H9 (cell line): Measurements from ENCODE around the gene ALPG. TPM values are rescaled to one million over a fixed set of nuclear protein-coding genes. Genes with fewer than 3 reads are reported as not detected.

Experiments
- DNase-seq: peaks from one replicate; pipeline ENCODE4 v3.0.0-alpha.2; 2017
- H2AFZ ChIP-seq: one replicate; pipeline ENCODE4 v1.6.1; 2013; ENCODE audit warnings: mild to moderate bottlenecking, low read length, control low read depth, moderate library complexity
- H2AK5ac ChIP-seq: 2 replicates; pipeline ENCODE4 v1.6.1; 2013; ENCODE audit warnings: low read length, control low read depth, mixed read lengths; ENCODE audit not compliant: insufficient read length
- H2BK120ac ChIP-seq: one replicate; pipeline ENCODE4 v1.6.1; 2013; ENCODE audit warnings: low read depth, mild to moderate bottlenecking, low read length, control low read depth, inconsistent platforms; ENCODE audit not compliant: poor library complexity, severe bottlenecking
- H2BK12ac ChIP-seq: 2 replicates; pipeline ENCODE4 v1.6.1; 2013; ENCODE audit warnings: low read length, control low read depth, mixed read lengths, low read depth; ENCODE audit not compliant: insufficient read length
- H2BK15ac ChIP-seq: 2 replicates; pipeline ENCODE4 v1.6.1; 2013; ENCODE audit warnings: low read depth, low read length, control low read depth
- H2BK20ac ChIP-seq: one replicate; pipeline ENCODE4 v1.6.1; 2013; ENCODE audit warnings: low read depth, mild to moderate bottlenecking, low read length, control low read depth, inconsistent platforms; ENCODE audit not compliant: poor library complexity, severe bottlenecking
- H2BK5ac ChIP-seq: 2 replicates; pipeline ENCODE4 v1.6.1; 2013; ENCODE audit warnings: low read length, control low read depth, mixed read lengths; ENCODE audit not compliant: insufficient read length
- H3K14ac ChIP-seq: 2 replicates; pipeline ENCODE4 v1.6.1; 2013; ENCODE audit warnings: low read length, control low read depth; ENCODE audit not compliant: insufficient read depth
- H3K18ac ChIP-seq: 2 replicates; pipeline ENCODE4 v1.6.1; 2013; ENCODE audit warnings: low read depth, mild to moderate bottlenecking, mixed read lengths, low read length, control low read depth; ENCODE audit not compliant: insufficient read length
- H3K23ac ChIP-seq: 2 replicates; pipeline ENCODE4 v1.6.1; 2013; ENCODE audit warnings: low read length, control low read depth, mixed read lengths, low read depth; ENCODE audit not compliant: insufficient read length
- H3K23me2 ChIP-seq: 2 replicates; pipeline ENCODE4 v1.6.1; 2013; ENCODE audit warnings: low read depth, mild to moderate bottlenecking, mixed read lengths, low read length, control low read depth; ENCODE audit not compliant: insufficient read length, poor library complexity, severe bottlenecking
- H3K27ac ChIP-seq: 2 replicates; pipeline ENCODE4 v1.5.1; 2013; ENCODE audit warnings: low read length, control low read depth, mixed read lengths, low read depth; ENCODE audit not compliant: insufficient read length
- H3K27me3 ChIP-seq: 2 replicates; pipeline ENCODE4 v1.6.1; 2013; ENCODE audit warnings: low read length, control low read depth, inconsistent platforms; ENCODE audit not compliant: insufficient read depth
- H3K4ac ChIP-seq: 2 replicates; pipeline ENCODE4 v1.6.1; 2013; ENCODE audit warnings: low read depth, mild to moderate bottlenecking, control low read depth, inconsistent platforms, low read length, moderate library complexity
- H3K4me1 ChIP-seq: 2 replicates; pipeline ENCODE4 v1.6.1; 2013; ENCODE audit warnings: low read length, control low read depth, inconsistent platforms; ENCODE audit not compliant: insufficient read depth
- H3K4me2 ChIP-seq: 2 replicates; pipeline ENCODE4 v1.6.1; 2013; ENCODE audit warnings: low read length, control low read depth, mixed read lengths; ENCODE audit not compliant: insufficient read length, insufficient read depth
- H3K56ac ChIP-seq: 2 replicates; pipeline ENCODE4 v1.6.1; 2013; ENCODE audit warnings: low read depth, mild to moderate bottlenecking, mixed read lengths, low read length, control low read depth; ENCODE audit not compliant: insufficient read length
- H3K79me1 ChIP-seq: 2 replicates; pipeline ENCODE4 v1.6.1; 2013; ENCODE audit warnings: low read depth, mild to moderate bottlenecking, moderate library complexity, low read length, control low read depth, inconsistent platforms; ENCODE audit not compliant: insufficient read depth, poor library complexity, severe bottlenecking
- H3K79me2 ChIP-seq: 2 replicates; pipeline ENCODE4 v1.6.1; 2013; ENCODE audit warnings: low read length, control low read depth, inconsistent platforms; ENCODE audit not compliant: insufficient read depth
- H3K9ac ChIP-seq: 2 replicates; pipeline ENCODE4 v1.6.1; 2013; ENCODE audit warnings: low read length, control low read depth, mixed read lengths; ENCODE audit not compliant: insufficient read length; ENCODE audit errors: extremely low read depth
- H3K9me3 ChIP-seq: one replicate; pipeline ENCODE4 v1.6.1; 2013; ENCODE audit warnings: low read depth, low read length, inconsistent platforms; ENCODE audit not compliant: control insufficient read depth
- H3T11ph ChIP-seq: one replicate; pipeline ENCODE4 v1.6.1; 2013; ENCODE audit warnings: mild to moderate bottlenecking, low read length, control low read depth, inconsistent platforms
- H4K20me1 ChIP-seq: one replicate; pipeline ENCODE4 v1.6.1; 2013; ENCODE audit not compliant: control insufficient read depth, insufficient read length, insufficient read depth
- H4K5ac ChIP-seq: 2 replicates; pipeline ENCODE4 v1.6.1; 2013; ENCODE audit warnings: low read depth, mild to moderate bottlenecking, mixed read lengths, low read length, control low read depth; ENCODE audit not compliant: insufficient read length
- H4K8ac ChIP-seq: replicated peaks from 2 replicates; pipeline ENCODE4 v1.6.1; 2013; ENCODE audit warnings: low read length, control low read depth, mixed read lengths, low read depth; ENCODE audit not compliant: insufficient read length
- H4K91ac ChIP-seq: 2 replicates; pipeline ENCODE4 v1.6.1; 2013; ENCODE audit warnings: low read depth, mild to moderate bottlenecking, moderate library complexity, mixed read lengths, low read length, control low read depth; ENCODE audit not compliant: insufficient read length
- H3K27ac Mint-ChIP-seq, 3 experiments: 2 replicates in 2 of 3; 3 replicates in 1 of 3; pipeline ENCODE4 v1.8.0; 2020 to 2021; ENCODE audit warnings: mixed read lengths in 3 of 3, mild to moderate bottlenecking in 1 of 3, moderate library complexity in 1 of 3
- H3K27me3 Mint-ChIP-seq: 2 replicates; pipeline ENCODE4 v1.8.0; 2021; ENCODE audit warnings: low read depth, mild to moderate bottlenecking, moderate library complexity, mixed read lengths
- H3K36me3 Mint-ChIP-seq, 3 experiments: 2 replicates in 2 of 3; 3 replicates in 1 of 3; pipeline ENCODE4 v1.8.0; 2020 to 2021; ENCODE audit warnings: low read depth in 3 of 3, mixed read lengths in 3 of 3; ENCODE audit not compliant: insufficient read depth in 1 of 3
- H3K4me1 Mint-ChIP-seq, 2 experiments: 2 replicates each; pipeline ENCODE4 v1.8.0; 2020; ENCODE audit warnings: mixed read lengths in 2 of 2
- H3K4me3 Mint-ChIP-seq, 2 experiments: 2 replicates in 1 of 2; 3 replicates in 1 of 2; pipeline ENCODE4 v1.8.0; 2020 to 2021; ENCODE audit warnings: mild to moderate bottlenecking in 2 of 2, mixed read lengths in 2 of 2, moderate library complexity in 1 of 2
- H3K9me3 Mint-ChIP-seq, 2 experiments: 2 replicates in 1 of 2; 3 replicates in 1 of 2; pipeline ENCODE4 v1.8.0; 2020; ENCODE audit warnings: mild to moderate bottlenecking in 2 of 2, mixed read lengths in 2 of 2, moderate library complexity in 1 of 2
- CTCF ChIP-seq: fragments of 200-600 bp; sonication (generic); conservative IDR thresholded peaks from 3 replicates; pipeline ENCODE4 v1.8.0; 2021; ENCODE audit warnings: antibody characterized with exemption, mild to moderate bottlenecking
- WGBS: extraction: QIAGEN DNeasy Blood & Tissue Kit; methylation state at CpG from one replicate; pipeline ENCODE4 v1.1.7; 2013; ENCODE audit warnings: missing lambda C conversion rate, low lambda C conversion rate, mixed read lengths; ENCODE audit not compliant: insufficient read length; ENCODE audit errors: extremely low coverage; 5-methylcytosine and 5-hydroxymethylcytosine counted together
- total RNA-seq: library from RNA; stranded (reverse); gene quantifications from 2 replicates; pipeline ENCODE4 v1.2.1, GENCODE V29; 2021

ALPG gene
- total RNA-seq, 1 experiment from 2014 or later = 1.3 TPM

- Histone ChIP-seq H3K9me3 (no peaks in the 10 kb centered on the region), H3T11ph (no peak overlapping the region), H3K27ac (no peak overlapping the region), H2BK120ac (no peak overlapping the region), H2BK12ac (no peak overlapping the region), H3K27me3 (no peaks in the 10 kb centered on the region; the same call in 1 of the 2 replicates), H3K4ac (no peak overlapping the region), H3K79me1 (no peaks in the 10 kb centered on the region), H3K18ac (no peak overlapping the region), H3K14ac (no peak overlapping the region), H4K91ac (no peak overlapping the region), H4K20me1 (no peaks in the 10 kb centered on the region), H4K5ac (no peak overlapping the region), H2BK15ac (no peak overlapping the region), H2BK5ac (no peak overlapping the region), H3K23ac (no peak overlapping the region), H3K56ac (no peak overlapping the region), H4K8ac (no peak overlapping the region), H3K79me2 (no peaks in the 10 kb centered on the region), H3K23me2 (no peaks in the 10 kb centered on the region), H3K9ac (no peak overlapping the region), H2BK20ac (no peak overlapping the region), H3K4me1 (no peaks in the 10 kb centered on the region), H2AK5ac (no peak overlapping the region), H3K4me2 (no peak overlapping the region), H2AFZ (no peak overlapping the region)
- Mint-ChIP-seq H3K9me3 (no peaks in the 10 kb centered on the region), H3K36me3 (no peaks in the 10 kb centered on the region; a peak in 1 of 7 replicates), H3K27ac (no peak overlapping the region), H3K27me3 (no peaks in the 10 kb centered on the region; the same call in none of the 2 replicates), H3K4me3 (no peak overlapping the region), H3K4me1 (peaks cover 10 to 22% of the 10 kb centered on the region in 2 experiments)
- no peak for DNase-seq
- no peak for TF ChIP-seq CTCF
- no CpG with 5 or more reads among the region's 16 CpGs for WGBS
Measured at GRCh38 chr2:232431705-232432590, 25.3 kb downstream of the ALPG start.
